Epithelial cell of esophagus (primary cell): ENCODE measurements around the gene ZNF274.

Experiments used
- DNase-seq: peaks from one replicate; pipeline ENCODE4 v3.0.0; 2010; ENCODE audit warnings: low read depth
- H3K4me3 ChIP-seq: 2 replicates; pipeline ENCODE4 v1.5.1; 2011; ENCODE audit warnings: mild to moderate bottlenecking, low read length, control low read depth
- CTCF ChIP-seq: IDR thresholded peaks from 2 replicates; pipeline ENCODE4 v1.5.1; 2011; ENCODE audit warnings: low read depth, mild to moderate bottlenecking, low read length, control low read depth, inconsistent platforms; ENCODE audit not compliant: insufficient read depth; ENCODE audit errors: missing control alignments

The ZNF274 gene

DNA sequence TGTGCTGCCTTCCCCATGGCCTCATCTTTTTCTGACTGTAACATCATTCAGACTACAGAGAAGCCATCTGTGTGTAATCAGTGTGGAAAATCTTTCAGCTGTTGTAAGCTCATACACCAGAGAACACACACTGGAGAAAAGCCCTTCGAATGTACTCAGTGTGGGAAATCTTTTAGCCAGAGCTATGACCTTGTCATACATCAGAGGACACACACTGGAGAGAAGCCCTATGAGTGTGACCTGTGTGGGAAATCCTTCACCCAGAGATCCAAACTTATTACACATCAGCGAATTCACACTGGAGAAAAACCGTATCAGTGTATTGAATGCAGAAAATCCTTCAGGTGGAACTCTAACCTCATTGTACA is 78.7 kb downstream of the ZNF274 start:
- no peak overlapping the region for H3K4me3 ChIP-seq
- TF ChIP-seq CTCF, result no peak
- DNase-seq, result no peak

GRCh38 chr19:58261968-58262921 is 79.4 kb downstream of the ZNF274 start:
- TF ChIP-seq CTCF, result no peak
- H3K4me3 ChIP-seq, result no peak overlapping the region
- no peak for DNase-seq

DNA sequence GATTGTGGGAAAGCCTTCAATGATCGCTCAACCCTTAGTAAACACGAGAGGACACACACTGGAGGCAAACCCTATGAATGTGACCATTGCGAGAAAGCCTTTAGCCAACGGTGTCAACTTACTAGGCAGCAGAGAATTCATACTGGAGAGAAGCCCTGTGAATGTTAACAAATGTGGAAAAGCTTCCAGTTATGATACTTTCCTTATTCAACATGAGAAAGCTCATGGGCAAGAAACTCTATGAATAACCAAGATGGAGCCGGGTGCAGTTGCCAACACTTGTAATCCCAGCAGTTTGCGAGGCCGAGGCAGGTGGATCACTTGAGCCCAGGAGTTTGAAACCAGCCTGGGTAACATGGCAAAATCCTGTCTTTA is 80.0 kb downstream of the ZNF274 start:
- DNase-seq, result no peak
- no peak overlapping the region for H3K4me3 ChIP-seq
- no peak for TF ChIP-seq CTCF
